Measurements from ENCODE around the gene ASB6.

ASB6 gene

GRCh38 chr9:129629251-129629820 lies 12.6 kb downstream of the ASB6 start:
- ChIA-PET CTCF (interaction anchor here (0.6 to 1.8 kb wide), 4 partner anchors 10 to 491 kb away, joined by 3 to 9 read pairs (median 4); no protein-coding TSS in a partner anchor), POLR2A (no interaction called here)
- H3K4me1 ChIP-seq (ENCODE audit: control extremely low read depth in 1 of 4, control insufficient read depth in 4 of 4, insufficient read depth in 4 of 4, low read length in 3 of 4), result peaks cover 18 to 40% (median 32%) of the 10 kb centered on the region in 4 experiments
- H3K9me3 ChIP-seq (ENCODE audit: control extremely low read depth in 1 of 5, control insufficient read depth in 4 of 5, insufficient read depth in 2 of 5, low read depth in 1 of 5, low read length in 4 of 5), result no peaks in the 10 kb centered on the region
- DNase-seq, result no peak
- H3K27me3 ChIP-seq (replicated peaks in 2 of 5; ENCODE audit: control insufficient read depth in 4 of 5, insufficient read depth in 5 of 5, low read length in 4 of 5), result no peaks in the 10 kb centered on the region
- 94% methylated on average over 7 of the region's 8 CpGs for WGBS (ENCODE audit: insufficient coverage)
- no peak overlapping the region for H3K4me3 ChIP-seq (ENCODE audit: control insufficient read depth in 1 of 7, extremely low read depth in 1 of 7, insufficient read depth in 4 of 7, low read depth in 2 of 7, low read length in 6 of 7)
- peaks cover 7 to 63% (median 20%) of the 10 kb centered on the region in 4 experiments for H3K36me3 ChIP-seq (ENCODE audit: control insufficient read depth in 4 of 4, insufficient read depth in 4 of 4, low read length in 3 of 4)
- no peak overlapping the region for H3K27ac ChIP-seq (ENCODE audit: insufficient read depth in 1 of 2, low read depth in 1 of 2, low read length in 2 of 2, poor library complexity in 1 of 2, severe bottlenecking in 2 of 2)

GRCh38 chr9:129628709-129629108 lies 13.2 kb downstream of the ASB6 start:
- ChIA-PET POLR2A (no interaction called here), CTCF (interaction anchor here (0.6 to 1.8 kb wide), 3 partner anchors 11 to 490 kb away, joined by 3 to 9 read pairs (median 4); no protein-coding TSS in a partner anchor)
- Histone ChIP-seq H3K27ac (ENCODE audit: insufficient read depth in 1 of 2, low read depth in 1 of 2, low read length in 2 of 2, poor library complexity in 1 of 2, severe bottlenecking in 2 of 2) (no peak overlapping the region), H3K4me1 (ENCODE audit: control extremely low read depth in 1 of 4, control insufficient read depth in 4 of 4, insufficient read depth in 4 of 4, low read length in 3 of 4) (peaks cover 19 to 45% (median 35%) of the 10 kb centered on the region in 4 experiments), H3K36me3 (ENCODE audit: control insufficient read depth in 4 of 4, insufficient read depth in 4 of 4, low read length in 3 of 4) (peaks cover 7 to 58% (median 16%) of the 10 kb centered on the region in 4 experiments), H3K4me3 (ENCODE audit: control insufficient read depth in 1 of 7, extremely low read depth in 1 of 7, insufficient read depth in 4 of 7, low read depth in 2 of 7, low read length in 6 of 7) (no peak overlapping the region), H3K27me3 (replicated peaks in 2 of 5; ENCODE audit: control insufficient read depth in 4 of 5, insufficient read depth in 5 of 5, low read length in 4 of 5) (no peaks in the 10 kb centered on the region), H3K9me3 (ENCODE audit: control extremely low read depth in 1 of 5, control insufficient read depth in 4 of 5, insufficient read depth in 2 of 5, low read depth in 1 of 5, low read length in 4 of 5) (no peaks in the 10 kb centered on the region)
- no peak for DNase-seq
- WGBS (ENCODE audit: insufficient coverage), result 95% methylated on average over 5 of the region's 6 CpGs

- WGBS (ENCODE audit: insufficient coverage), result 89% methylated on average over 11 of the region's 12 CpGs
- ChIA-PET CTCF (interaction anchor here (0.8 to 1.8 kb wide), 6 partner anchors 10 to 489 kb away, joined by 3 to 9 read pairs (median 3); no protein-coding TSS in a partner anchor), POLR2A (interaction anchor here (1.2 kb wide), 1 partner anchor 9 kb away, joined by 4 read pairs; no protein-coding TSS in a partner anchor)
- Histone ChIP-seq H3K9me3 (ENCODE audit: control extremely low read depth in 1 of 5, control insufficient read depth in 4 of 5, insufficient read depth in 2 of 5, low read depth in 1 of 5, low read length in 4 of 5) (no peaks in the 10 kb centered on the region), H3K27me3 (replicated peaks in 2 of 5; ENCODE audit: control insufficient read depth in 4 of 5, insufficient read depth in 5 of 5, low read length in 4 of 5) (no peaks in the 10 kb centered on the region), H3K4me3 (ENCODE audit: control insufficient read depth in 1 of 7, extremely low read depth in 1 of 7, insufficient read depth in 4 of 7, low read depth in 2 of 7, low read length in 6 of 7) (peak overlapping the region in 4 of 7 experiments; percentile 73 to 89 (median 86)), H3K36me3 (ENCODE audit: control insufficient read depth in 4 of 4, insufficient read depth in 4 of 4, low read length in 3 of 4) (peaks cover 3 to 49% (median 10%) of the 10 kb centered on the region in 4 experiments), H3K4me1 (ENCODE audit: control extremely low read depth in 1 of 4, control insufficient read depth in 4 of 4, insufficient read depth in 4 of 4, low read length in 3 of 4) (peaks cover 19 to 45% (median 35%) of the 10 kb centered on the region in 4 experiments), H3K27ac (ENCODE audit: insufficient read depth in 1 of 2, low read depth in 1 of 2, low read length in 2 of 2, poor library complexity in 1 of 2, severe bottlenecking in 2 of 2) (peak overlapping the region in 1 of 2 experiments; percentile 81)
- no peak for DNase-seq
Observed at GRCh38 chr9:129627556-129628440, 14.2 kb downstream of the ASB6 start.

- POLR2A ChIA-PET, result interaction anchor here (0.6 to 1.2 kb wide), 2 partner anchors 11 to 1066 kb away, joined by 3 to 4 read pairs; no protein-coding TSS in a partner anchor
- peak overlapping the region; percentile 61 to 81 for H3K27ac ChIP-seq (ENCODE audit: insufficient read depth in 1 of 2, low read depth in 1 of 2, low read length in 2 of 2, poor library complexity in 1 of 2, severe bottlenecking in 2 of 2)
- DNase-seq, result peak in 2 of 3 donors; percentile 41 to 52
- H3K4me1 ChIP-seq (ENCODE audit: control extremely low read depth in 1 of 4, control insufficient read depth in 4 of 4, insufficient read depth in 4 of 4, low read length in 3 of 4), result peaks cover 19 to 45% (median 35%) of the 10 kb centered on the region in 4 experiments
- peak overlapping the region; percentile 66 to 89 (median 84) for H3K4me3 ChIP-seq (ENCODE audit: control insufficient read depth in 1 of 7, extremely low read depth in 1 of 7, insufficient read depth in 4 of 7, low read depth in 2 of 7, low read length in 6 of 7)
- no peaks in the 10 kb centered on the region for H3K9me3 ChIP-seq (ENCODE audit: control extremely low read depth in 1 of 5, control insufficient read depth in 4 of 5, insufficient read depth in 2 of 5, low read depth in 1 of 5, low read length in 4 of 5)
- 6% methylated on average over 18 of the region's 20 CpGs for WGBS (ENCODE audit: insufficient coverage)
- H3K27me3 ChIP-seq (replicated peaks in 2 of 5; ENCODE audit: control insufficient read depth in 4 of 5, insufficient read depth in 5 of 5, low read length in 4 of 5), result no peaks in the 10 kb centered on the region
- CTCF ChIA-PET, result interaction anchor here (0.8 to 7.1 kb wide), 9 partner anchors 11 to 488 kb away, joined by 3 to 76 read pairs (median 4); no protein-coding TSS in a partner anchor
- peaks cover 3 to 40% (median 7%) of the 10 kb centered on the region in 4 experiments for H3K36me3 ChIP-seq (ENCODE audit: control insufficient read depth in 4 of 4, insufficient read depth in 4 of 4, low read length in 3 of 4)
Observed at GRCh38 chr9:129626625-129627284, 15.2 kb downstream of the ASB6 start.

- H3K27me3 ChIP-seq (replicated peaks in 2 of 5; ENCODE audit: control insufficient read depth in 4 of 5, insufficient read depth in 5 of 5, low read length in 4 of 5), result no peaks in the 10 kb centered on the region
- CTCF ChIA-PET, result interaction anchor here (0.8 to 7.1 kb wide), 8 partner anchors 10 to 488 kb away, joined by 3 to 76 read pairs (median 14); no protein-coding TSS in a partner anchor
- H3K9me3 ChIP-seq (ENCODE audit: control extremely low read depth in 1 of 5, control insufficient read depth in 4 of 5, insufficient read depth in 2 of 5, low read depth in 1 of 5, low read length in 4 of 5), result no peaks in the 10 kb centered on the region
- WGBS (ENCODE audit: insufficient coverage), result 0% methylated on average over 41 of the region's 55 CpGs
- POLR2A ChIA-PET, result interaction anchor here (0.6 to 1.0 kb wide), 7 partner anchors 10 to 1065 kb away, joined by 3 to 6 read pairs (median 4); partner anchors contain the start of gene IER5L
- H3K4me1 ChIP-seq (ENCODE audit: control extremely low read depth in 1 of 4, control insufficient read depth in 4 of 4, insufficient read depth in 4 of 4, low read length in 3 of 4), result peaks cover 19 to 45% (median 35%) of the 10 kb centered on the region in 4 experiments
- peak within 1 kb of the TSS; percentile 61 to 81 for H3K27ac ChIP-seq (ENCODE audit: insufficient read depth in 1 of 2, low read depth in 1 of 2, low read length in 2 of 2, poor library complexity in 1 of 2, severe bottlenecking in 2 of 2)
- H3K4me3 ChIP-seq (ENCODE audit: control insufficient read depth in 1 of 7, extremely low read depth in 1 of 7, insufficient read depth in 4 of 7, low read depth in 2 of 7, low read length in 6 of 7), result peak within 1 kb of the TSS; percentile 66 to 89 (median 84)
- peaks cover 2 to 34% (median 6%) of the 10 kb centered on the region in 4 experiments for H3K36me3 ChIP-seq (ENCODE audit: control insufficient read depth in 4 of 4, insufficient read depth in 4 of 4, low read length in 3 of 4)
- DNase-seq, result peak; percentile 87 to 94 (median 93)
Observed at GRCh38 chr9:129626079-129626624, 15.8 kb downstream of the ASB6 start, which contains the start of gene NTMT1. Gene NTMT1, plus strand, starts transcription at chr9:129626163. Its CDS starts 6,541 bp downstream, at chr9:129632704.

- Histone ChIP-seq H3K4me3 (ENCODE audit: control insufficient read depth in 1 of 7, extremely low read depth in 1 of 7, insufficient read depth in 4 of 7, low read depth in 2 of 7, low read length in 6 of 7) (peak overlapping the region in 6 of 7 experiments; percentile 66 to 89 (median 85)), H3K4me1 (ENCODE audit: control extremely low read depth in 1 of 4, control insufficient read depth in 4 of 4, insufficient read depth in 4 of 4, low read length in 3 of 4) (peaks cover 19 to 56% (median 46%) of the 10 kb centered on the region in 4 experiments), H3K9me3 (ENCODE audit: control extremely low read depth in 1 of 5, control insufficient read depth in 4 of 5, insufficient read depth in 2 of 5, low read depth in 1 of 5, low read length in 4 of 5) (no peaks in the 10 kb centered on the region), H3K36me3 (ENCODE audit: control insufficient read depth in 4 of 4, insufficient read depth in 4 of 4, low read length in 3 of 4) (peaks cover 0 to 23% (median 4%) of the 10 kb centered on the region in 4 experiments), H3K27ac (ENCODE audit: insufficient read depth in 1 of 2, low read depth in 1 of 2, low read length in 2 of 2, poor library complexity in 1 of 2, severe bottlenecking in 2 of 2) (peak overlapping the region in 1 of 2 experiments; percentile 79), H3K27me3 (replicated peaks in 2 of 5; ENCODE audit: control insufficient read depth in 4 of 5, insufficient read depth in 5 of 5, low read length in 4 of 5) (peaks cover 0 to 4% (median 3%) of the 10 kb centered on the region in 5 experiments)
- CTCF ChIA-PET, result interaction anchor here (0.7 to 7.1 kb wide), 21 partner anchors 8 to 501 kb away, joined by 3 to 76 read pairs (median 5); partner anchors contain the start of gene ASB6
- WGBS (ENCODE audit: insufficient coverage), result 2% methylated on average over 7 of the region's 9 CpGs
- POLR2A ChIA-PET, result interaction anchor here (0.9 to 1.4 kb wide), 4 partner anchors 14 to 493 kb away, joined by 3 to 10 read pairs (median 6); no protein-coding TSS in a partner anchor
- peak; percentile 84 to 96 (median 93) for DNase-seq
Observed at GRCh38 chr9:129624947-129625346, 17.0 kb downstream of the ASB6 start.

Measured in common myeloid progenitor, CD34-positive (primary cell).